Esophagus squamous epithelium (tissue), 5 donors: ENCODE results near the gene SLF2. TPM values are rescaled to one million over a fixed set of nuclear protein-coding genes. Genes with fewer than 3 reads are reported as not detected.
"Not testable (repeated sequence)": the region's sequence is repeated elsewhere in the genome, so short reads cannot be mapped to it uniquely, and the experiment has no call there.

Experiments used
- DNase-seq: peaks from one replicate; lab custom pipeline; 2025; lab: John Stamatoyannopoulos, UW
- H3K27ac ChIP-seq, 4 donors: fragments of 200-600 bp; sonication (generic); one replicate each; pipeline ENCODE4 v1.5.1; 2016 to 2019; ENCODE audit warnings: mild to moderate bottlenecking in 1 of 4
- H3K27me3 ChIP-seq, 4 donors: fragments of 200-600 bp; sonication (generic); 1 replicate in 3 of 4; 2 replicates in 1 of 4; pipeline versions ENCODE4 v1.5.1 to v1.6.0; 2017 to 2021; ENCODE audit warnings: antibody characterized with exemption in 1 of 4
- H3K36me3 ChIP-seq, 3 donors: fragments of 200-600 bp; sonication (generic); one replicate each; pipeline ENCODE4 v1.5.1; 2016 to 2019
- H3K4me1 ChIP-seq, 3 donors: fragments of 200-600 bp; sonication (generic); one replicate each; pipeline ENCODE4 v1.5.1; 2017 to 2019
- H3K4me3 ChIP-seq, 4 donors: fragments of 200-600 bp; sonication (generic); 1 replicate in 3 of 4; 2 replicates in 1 of 4; pipeline ENCODE4 v1.5.1; 2016 to 2019; ENCODE audit warnings: mild to moderate bottlenecking in 2 of 4, moderate library complexity in 1 of 4
- H3K9me3 ChIP-seq, 3 donors: fragments of 200-600 bp; sonication (generic); one replicate each; pipeline ENCODE4 v1.5.1; 2016 to 2019
- CTCF ChIP-seq, 6 experiments: fragments of 450-650 bp in 4 of 6; fragments of 200-600 bp in 2 of 6; sonication (generic) in 2 of 6; IDR thresholded peaks; one replicate each; pipeline ENCODE4 v1.5.1; 2016 to 2019; ENCODE audit warnings: antibody characterized with exemption in 6 of 6, mild to moderate bottlenecking in 4 of 6, moderate library complexity in 4 of 6
- POLR2A ChIP-seq, 4 donors: fragments of 450-650 bp; IDR thresholded peaks; one replicate each; pipeline ENCODE4 v1.6.1; 2017; ENCODE audit warnings: antibody characterized with exemption in 4 of 4, mild to moderate bottlenecking in 4 of 4, moderate library complexity in 3 of 4
- WGBS, 2 donors: methylation state at CpG; one replicate each; pipeline ENCODE4 v1.1.5; 2018; 5-methylcytosine and 5-hydroxymethylcytosine counted together
- intact Hi-C: fragments of 100-400 bp; cut with DNase I; formaldehyde crosslinking; loops from one replicate; pipeline ENCODE4 v1.15.0; 2022
- total RNA-seq, 4 donors: library from RNA; depleted of rRNA; stranded (reverse); fragments of >200 nt; gene quantifications; one replicate each; pipeline ENCODE4 v1.1.0, GENCODE V29; 2016
- donor health status: DM: yes; HTN: yes; CAD: no.

SLF2 gene
- total RNA-seq, 4 donors from 2014 or later: 12.1 to 24.8 (median 13.5) TPM

- H3K36me3 ChIP-seq: peaks cover 0 to 2% (median 0%) of the 10 kb centered on the region in 3 donors
Observed at GRCh38 chr10:100972115-100972903, 59.5 kb downstream of the SLF2 start.

GRCh38 chr10:100972904-100973535, 60.3 kb downstream of the SLF2 start:
- 88 to 100% methylated on average over 3 to 4 of the region's 6 CpGs for WGBS, 2 donors
- Histone ChIP-seq H3K9me3 (no peaks in the 10 kb centered on the region), H3K4me1 (peaks cover 12 to 20% (median 15%) of the 10 kb centered on the region in 3 donors), H3K27ac (no peak overlapping the region), H3K4me3 (no peak overlapping the region), H3K36me3 (peaks cover 0 to 7% (median 0%) of the 10 kb centered on the region in 3 donors), H3K27me3 (no peaks in the 10 kb centered on the region)
- intact Hi-C loops: no loop called here
- TF ChIP-seq CTCF (IDR thresholded peaks at IDR 0.05): no peak
- TF ChIP-seq POLR2A (IDR thresholded peaks at IDR 0.05): no peak
- no peak for DNase-seq

More at GRCh38 chr10:100972115-100972903, 59.5 kb downstream of the SLF2 start:
- Histone ChIP-seq H3K27me3 (no peaks in the 10 kb centered on the region), H3K27ac (no peak overlapping the region), H3K4me1 (peaks cover 12 to 20% (median 15%) of the 10 kb centered on the region in 3 donors), H3K9me3 (no peaks in the 10 kb centered on the region), H3K4me3 (no peak overlapping the region)
- no peak for TF ChIP-seq POLR2A (IDR thresholded peaks at IDR 0.05)
- TF ChIP-seq CTCF (IDR thresholded peaks at IDR 0.05): no peak
- DNase-seq: no peak
- WGBS, 2 donors: 68 to 71% methylated on average over 12 to 13 of the region's 13 CpGs
- intact Hi-C loops: no loop called here

GRCh38 chr10:100975397-100975796, 62.6 kb downstream of the SLF2 start:
- 85 to 87% methylated on average over 6 to 8 of the region's 8 CpGs for WGBS, 2 donors
- H3K27ac ChIP-seq, intact Hi-C loops, H3K9me3 ChIP-seq, DNase-seq, H3K4me3 ChIP-seq, H3K4me1 ChIP-seq, H3K27me3 ChIP-seq: not testable (repeated sequence)
- H3K36me3 ChIP-seq: peaks cover 0 to 31% (median 0%) of the 10 kb centered on the region in 3 donors

- DNase-seq: no peak
- no peak overlapping the region for H3K27ac ChIP-seq
- no peaks in the 10 kb centered on the region for H3K4me1 ChIP-seq
- peaks cover 0 to 46% (median 6%) of the 10 kb centered on the region in 3 donors for H3K36me3 ChIP-seq
- no peak for TF ChIP-seq POLR2A (IDR thresholded peaks at IDR 0.05)
- TF ChIP-seq CTCF (IDR thresholded peaks at IDR 0.05): no peak
- 54 to 59% methylated on average over 3 of the region's 3 CpGs for WGBS, 2 donors
- intact Hi-C loops: no loop called here
- H3K9me3 ChIP-seq: no peaks in the 10 kb centered on the region
- no peaks in the 10 kb centered on the region for H3K27me3 ChIP-seq
- no peak overlapping the region for H3K4me3 ChIP-seq
Observed at GRCh38 chr10:100976906-100977305, 64.1 kb downstream of the SLF2 start.

GRCh38 chr10:100977436-100977835, 64.7 kb downstream of the SLF2 start:
- no peak overlapping the region for H3K27ac ChIP-seq
- TF ChIP-seq POLR2A (IDR thresholded peaks at IDR 0.05) (no peak), CTCF (IDR thresholded peaks at IDR 0.05) (no peak)
- no peaks in the 10 kb centered on the region for H3K27me3 ChIP-seq
- WGBS, 2 donors: 79 to 85% methylated on average over 6 of the region's 6 CpGs
- no peaks in the 10 kb centered on the region for H3K4me1 ChIP-seq
- no peak overlapping the region for H3K4me3 ChIP-seq
- H3K9me3 ChIP-seq: no peaks in the 10 kb centered on the region
- peaks cover 0 to 51% (median 6%) of the 10 kb centered on the region in 3 donors for H3K36me3 ChIP-seq
- DNase-seq: no peak
- intact Hi-C loops: no loop called here
